Measurements from ENCODE around the gene ITGB3BP.

DNA sequence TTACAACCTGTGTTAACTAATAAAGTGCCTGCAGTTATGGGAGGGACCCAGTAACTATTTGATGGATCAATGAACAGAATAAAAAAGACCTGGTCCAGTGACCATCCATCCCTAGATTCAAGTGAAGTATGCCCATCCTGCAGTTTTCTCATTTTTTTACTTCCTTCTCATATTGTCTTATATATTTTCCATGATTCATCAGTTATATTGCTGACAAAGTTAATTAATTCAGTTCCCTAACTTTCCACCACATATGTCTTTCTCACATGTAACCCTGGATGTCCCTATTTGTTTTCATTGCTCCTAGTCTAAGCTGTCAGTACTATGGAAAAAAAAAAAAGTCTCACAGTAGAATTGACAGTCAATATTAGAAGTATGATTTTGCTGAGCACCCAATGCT, 64.3 kb downstream of the ITGB3BP start:
- no peak for TF ChIP-seq ZNF133 (tag by site-specific recombination; IDR thresholded peaks at IDR 0.05)
- TF ChIP-seq ZNF121 (tag by site-specific recombination; IDR thresholded peaks at IDR 0.05): no peak
- TF ChIP-seq ZNF366 (tag by site-specific recombination; conservative IDR thresholded peaks at IDR 0.05): no peak
- no peak for TF ChIP-seq ZNF274 (IDR thresholded peaks at IDR 0.05; ENCODE audit: low read length)
- TF ChIP-seq ZNF274 (tag by site-specific recombination; IDR thresholded peaks at IDR 0.05; ENCODE audit: borderline replicate concordance): no peak
- TF ChIP-seq, protein P1, sequence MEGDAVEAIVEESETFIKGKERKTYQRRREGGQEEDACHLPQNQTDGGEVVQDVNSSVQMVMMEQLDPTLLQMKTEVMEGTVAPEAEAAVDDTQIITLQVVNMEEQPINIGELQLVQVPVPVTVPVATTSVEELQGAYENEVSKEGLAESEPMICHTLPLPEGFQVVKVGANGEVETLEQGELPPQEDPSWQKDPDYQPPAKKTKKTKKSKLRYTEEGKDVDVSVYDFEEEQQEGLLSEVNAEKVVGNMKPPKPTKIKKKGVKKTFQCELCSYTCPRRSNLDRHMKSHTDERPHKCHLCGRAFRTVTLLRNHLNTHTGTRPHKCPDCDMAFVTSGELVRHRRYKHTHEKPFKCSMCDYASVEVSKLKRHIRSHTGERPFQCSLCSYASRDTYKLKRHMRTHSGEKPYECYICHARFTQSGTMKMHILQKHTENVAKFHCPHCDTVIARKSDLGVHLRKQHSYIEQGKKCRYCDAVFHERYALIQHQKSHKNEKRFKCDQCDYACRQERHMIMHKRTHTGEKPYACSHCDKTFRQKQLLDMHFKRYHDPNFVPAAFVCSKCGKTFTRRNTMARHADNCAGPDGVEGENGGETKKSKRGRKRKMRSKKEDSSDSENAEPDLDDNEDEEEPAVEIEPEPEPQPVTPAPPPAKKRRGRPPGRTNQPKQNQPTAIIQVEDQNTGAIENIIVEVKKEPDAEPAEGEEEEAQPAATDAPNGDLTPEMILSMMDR (tag by site-specific recombination; IDR thresholded peaks at IDR 0.05): no peak
- TF ChIP-seq ZNF138 (tag by site-specific recombination; IDR thresholded peaks at IDR 0.05; ENCODE audit: borderline replicate concordance): no peak

All from HEK293 (cell line).